Thoracic aorta endothelial cell (primary cell): ENCODE data around the gene AIF1. TPM values are rescaled to one million over a fixed set of nuclear protein-coding genes. Genes with fewer than 3 reads are reported as not detected.

Experiments used
- small RNA-seq: library from RNA; depleted of rRNA; stranded (forward); fragments of <200 nt; gene quantifications from one replicate; pipeline ENCODE3, GENCODE V24; 2012
- total RNA-seq: library from RNA; depleted of rRNA; stranded (reverse); fragments of >200 nt; gene quantifications from 2 replicates; pipeline ENCODE4 v1.2.3, GENCODE V29; 2012

AIF1 gene
- total RNA-seq = not detected in 2 replicates

DNA sequence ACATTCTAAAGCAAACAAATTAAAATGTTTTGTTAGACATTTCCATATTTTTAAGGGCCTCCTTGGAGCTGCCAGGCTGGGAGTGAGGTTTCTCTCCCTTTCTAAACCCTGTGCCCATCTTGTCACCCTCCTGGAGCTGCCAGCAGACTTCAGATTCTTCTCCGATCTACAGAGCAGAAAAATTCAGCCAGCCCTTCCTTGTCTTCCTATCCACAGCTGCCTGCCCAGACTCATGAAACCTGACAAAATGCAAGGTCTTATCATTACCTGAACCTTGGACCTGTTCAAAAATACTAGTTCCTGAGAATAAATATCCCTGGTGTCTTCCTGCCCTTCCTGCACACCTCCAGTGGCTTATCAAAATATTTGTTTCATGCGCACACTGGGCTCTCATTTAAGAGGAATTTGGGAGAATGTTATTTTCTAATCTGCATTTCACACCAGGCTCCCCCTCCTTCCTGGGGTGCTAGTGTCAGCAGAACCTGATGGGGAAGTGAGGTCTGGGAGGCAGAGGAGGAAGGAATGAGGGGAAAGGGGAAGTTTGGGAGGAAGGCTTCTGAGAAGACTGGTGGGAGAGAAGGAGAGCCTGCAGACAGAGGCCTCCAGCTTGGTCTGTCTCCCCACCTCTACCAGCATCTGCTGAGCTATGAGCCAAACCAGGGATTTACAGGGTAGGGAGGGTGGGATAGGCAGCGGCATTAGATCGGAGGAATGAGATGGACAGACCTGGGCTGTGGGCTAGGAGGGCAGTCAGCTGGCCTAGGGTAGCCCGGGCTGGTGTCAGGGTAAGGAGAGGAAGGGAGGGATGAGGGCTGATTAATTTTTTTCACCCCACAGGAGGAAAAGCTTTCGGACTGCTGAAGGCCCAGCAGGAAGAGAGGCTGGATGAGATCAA lies at the start of gene AIF1:
TSS of gene AIF1 (plus strand) at position 551 of the 895 bp plus-strand sequence. CDS start at position 647, 96 bp downstream.

GRCh38 chr6:31572041-31572911 lies 42.8 kb upstream of the AIF1 start, which contains the start of gene LTA:
LTA (plus strand) TSS chr6:31572289; CDS start chr6:31572743, 454 bp downstream.

DNA sequence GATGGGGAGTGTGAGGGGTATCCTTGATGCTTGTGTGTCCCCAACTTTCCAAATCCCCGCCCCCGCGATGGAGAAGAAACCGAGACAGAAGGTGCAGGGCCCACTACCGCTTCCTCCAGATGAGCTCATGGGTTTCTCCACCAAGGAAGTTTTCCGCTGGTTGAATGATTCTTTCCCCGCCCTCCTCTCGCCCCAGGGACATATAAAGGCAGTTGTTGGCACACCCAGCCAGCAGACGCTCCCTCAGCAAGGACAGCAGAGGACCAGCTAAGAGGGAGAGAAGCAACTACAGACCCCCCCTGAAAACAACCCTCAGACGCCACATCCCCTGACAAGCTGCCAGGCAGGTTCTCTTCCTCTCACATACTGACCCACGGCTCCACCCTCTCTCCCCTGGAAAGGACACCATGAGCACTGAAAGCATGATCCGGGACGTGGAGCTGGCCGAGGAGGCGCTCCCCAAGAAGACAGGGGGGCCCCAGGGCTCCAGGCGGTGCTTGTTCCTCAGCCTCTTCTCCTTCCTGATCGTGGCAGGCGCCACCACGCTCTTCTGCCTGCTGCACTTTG lies 39.6 kb upstream of the AIF1 start, which contains the start of gene TNF:
TSS of gene TNF (plus strand) at position 231 of the 567 bp plus-strand sequence. CDS start at position 408, 177 bp downstream.

DNA sequence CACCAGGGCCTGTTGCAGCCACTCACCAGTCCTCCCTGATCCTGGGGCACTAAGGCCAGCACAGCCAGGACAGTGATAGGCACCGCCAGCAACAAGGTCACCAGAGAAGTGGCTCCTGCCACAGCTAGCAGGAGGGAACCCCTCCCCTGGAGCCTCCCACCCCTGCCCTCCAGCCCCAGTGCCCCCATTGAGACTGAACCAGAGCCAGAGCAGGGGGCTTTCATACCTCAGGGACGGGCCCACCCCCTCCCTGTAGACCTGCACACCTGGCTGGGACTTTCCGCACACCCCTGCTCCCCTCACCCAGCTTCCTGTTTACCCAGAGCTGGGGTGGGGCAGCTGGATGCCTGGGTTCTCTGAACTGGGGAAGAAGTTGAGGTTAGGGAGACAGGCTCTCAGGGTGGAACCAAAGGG lies 32.8 kb upstream of the AIF1 start, which contains the start of gene LTB:
TSS of gene LTB (minus strand) at position 195 of the 414 bp plus-strand sequence. CDS start at position 188, 7 bp downstream.

DNA sequence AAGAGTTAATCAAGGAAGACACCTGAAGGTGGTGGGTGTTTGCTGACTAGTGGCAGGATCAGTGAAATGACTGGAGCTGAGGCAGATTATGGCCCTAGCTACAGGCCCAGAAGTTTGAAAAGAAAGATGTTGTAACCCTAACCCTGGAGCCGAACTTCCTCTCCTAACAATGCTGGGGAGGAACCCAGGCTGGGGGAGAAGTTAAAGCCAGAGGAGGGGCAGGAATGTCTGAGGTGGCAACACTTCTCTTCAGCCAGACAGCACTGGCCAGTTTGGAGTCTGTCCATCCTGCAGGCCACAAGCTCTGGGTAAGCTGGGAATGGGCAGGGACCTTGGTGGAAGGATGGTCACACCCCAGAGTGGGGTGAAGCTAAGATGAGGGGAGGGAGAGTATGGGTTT lies 29.0 kb upstream of the AIF1 start, which contains the start of gene LST1:
TSS of gene LST1 (plus strand) at position 270 of the 400 bp plus-strand sequence. CDS start 1,023 bp downstream, outside the sequence.

DNA sequence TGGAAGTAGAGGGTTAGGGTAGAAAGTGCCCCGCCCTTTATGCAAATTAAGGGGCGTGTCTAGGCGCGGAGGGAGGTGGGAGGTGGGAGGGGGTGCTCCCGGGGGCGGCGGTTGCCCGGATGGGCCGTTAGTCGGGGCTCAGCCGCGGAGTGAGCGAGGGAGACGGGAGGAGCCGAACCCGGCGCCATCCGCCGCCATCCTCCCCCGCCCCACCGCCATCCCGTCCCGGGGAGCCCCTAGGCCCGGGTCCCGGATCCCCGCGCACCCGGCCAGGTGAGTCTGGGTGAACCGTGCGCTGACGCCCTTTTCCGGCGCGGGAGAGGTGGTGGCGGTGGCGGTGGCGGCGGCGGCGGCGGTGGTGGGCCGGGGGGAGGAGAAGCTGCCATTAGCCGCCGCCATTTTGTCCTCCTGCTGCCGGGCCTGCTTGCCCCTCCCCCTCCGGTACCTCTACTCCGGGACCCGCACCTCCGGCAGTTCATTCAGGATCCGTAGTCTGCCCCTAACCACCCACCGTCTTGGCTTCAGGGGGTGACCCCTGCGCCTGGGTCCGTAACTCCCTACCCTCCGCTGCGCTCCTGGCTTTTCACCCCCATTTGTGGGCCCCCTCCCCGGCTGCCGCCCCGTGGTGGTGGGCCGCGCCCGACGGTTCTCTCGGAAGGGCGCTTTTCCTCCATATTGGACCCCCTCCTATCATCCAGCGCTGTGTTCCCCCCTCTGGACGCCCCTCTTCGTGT lies 5.7 kb downstream of the AIF1 start, which contains the start of gene PRRC2A:
TSS of gene PRRC2A (plus strand) at position 130 of the 734 bp plus-strand sequence. CDS start 2,075 bp downstream, outside the sequence.

GRCh38 chr6:31655349-31656237 lies 40.6 kb downstream of the AIF1 start, which contains the start of gene APOM:
APOM (plus strand) TSS chr6:31655894; CDS start chr6:31655967, 73 bp downstream.

DNA sequence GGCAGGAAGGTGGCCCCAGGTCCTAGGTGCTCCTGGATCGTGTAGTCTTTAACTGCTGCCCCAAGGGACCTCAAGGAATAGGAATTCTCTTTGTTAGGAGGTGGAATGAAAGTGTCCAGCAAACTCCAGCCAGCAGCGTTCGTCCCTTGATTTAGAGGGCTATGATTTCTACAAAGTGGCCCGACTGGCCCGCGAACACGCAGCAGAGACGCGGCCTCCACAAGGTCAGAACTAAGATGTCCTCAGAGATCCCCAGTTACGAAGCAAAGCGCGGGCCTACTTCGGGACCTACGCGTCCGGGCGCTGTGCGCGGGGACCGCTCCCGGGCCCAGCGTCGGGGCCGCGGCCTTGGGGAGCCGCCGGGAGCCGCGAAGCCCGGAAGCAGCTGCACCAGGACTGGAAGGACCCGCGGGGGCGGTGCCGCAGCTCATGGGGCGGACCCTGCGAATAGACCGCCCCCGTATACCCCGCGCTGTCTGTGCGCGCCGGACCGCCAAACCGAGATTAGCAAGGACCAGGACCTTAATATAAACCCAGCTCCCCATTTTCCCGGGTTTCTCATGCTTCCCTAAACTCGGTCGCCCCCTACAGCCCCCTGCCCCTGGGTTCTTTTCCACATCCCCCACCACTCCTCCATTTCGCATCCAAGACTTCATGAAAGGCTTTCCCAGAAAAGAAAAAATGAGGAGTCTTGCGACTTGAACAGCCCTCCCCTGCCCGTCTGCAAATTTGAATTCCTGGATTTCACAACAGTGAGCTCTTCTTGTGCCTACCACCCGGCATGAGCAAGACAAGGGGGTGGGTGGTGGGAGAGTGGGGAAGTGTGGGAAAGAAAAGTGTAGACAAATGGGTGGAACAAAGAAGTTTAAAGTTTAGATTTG lies 45.6 kb downstream of the AIF1 start, which contains the start of gene C6orf47:
TSS of gene C6orf47 (minus strand) at position 398 of the 881 bp plus-strand sequence. CDS start 831 bp downstream, outside the sequence.

GRCh38 chr6:31664790-31665500 lies 49.9 kb downstream of the AIF1 start, which contains the start of gene GPANK1:
GPANK1 (minus strand) TSS chr6:31664997; CDS start chr6:31664478, 519 bp downstream.

DNA sequence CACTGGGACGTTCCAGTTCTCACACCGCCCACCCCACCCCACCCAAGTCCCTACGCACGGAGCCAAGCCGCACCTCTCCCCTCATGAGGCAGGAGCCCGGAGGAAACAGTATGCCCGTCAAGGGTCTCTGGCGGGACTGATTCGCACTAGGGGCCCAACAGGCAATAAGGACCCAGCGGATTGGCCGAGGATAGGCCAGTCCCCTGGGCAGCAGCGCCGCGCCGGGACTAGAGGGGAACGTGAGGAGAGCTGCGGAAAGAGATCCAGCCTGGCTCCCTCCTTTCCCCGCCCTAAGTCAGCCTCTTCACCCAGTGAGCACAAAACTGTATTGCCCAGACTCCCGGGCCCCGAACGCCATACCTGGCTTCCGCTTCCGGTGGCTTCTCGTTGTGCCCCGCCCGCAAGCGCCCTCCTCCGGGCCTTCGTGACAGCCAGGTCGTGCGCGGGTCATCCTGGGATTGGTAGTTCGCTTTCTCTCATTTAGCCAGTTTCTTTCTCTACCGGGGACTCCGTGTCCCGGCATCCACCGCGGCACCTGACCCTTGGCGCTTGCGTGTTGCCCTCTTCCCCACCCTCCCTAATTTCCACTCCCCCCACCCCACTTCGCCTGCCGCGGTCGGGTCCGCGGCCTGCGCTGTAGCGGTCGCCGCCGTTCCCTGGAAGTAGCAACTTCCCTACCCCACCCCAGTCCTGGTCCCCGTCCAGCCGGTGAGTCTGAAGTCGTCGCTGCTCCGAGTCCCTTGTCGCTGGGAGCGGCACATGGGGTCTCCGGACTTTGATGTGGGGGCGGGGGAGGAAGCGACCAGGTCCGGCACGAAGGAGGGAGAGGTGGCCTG lies 50.7 kb downstream of the AIF1 start, which contains the start of gene CSNK2B:
TSS of gene CSNK2B (plus strand) at position 580 of the 836 bp plus-strand sequence. CDS start 752 bp downstream, outside the sequence.

Small RNA genes within 50 kb of the gene (small RNA-seq; reads per million reads assigned to genes)
- gene MIR6832 (0.21 reads per million), gene RF00019 (not detected), gene SNORA38 (186 reads per million, percentile 99 among the genes with 10 or more reads in this experiment), gene UQCRHP1 (not detected)

Other genes with a start within 250 kb of the AIF1 start
- gene MICA, start 211.6 kb upstream of the AIF1 start, total RNA-seq = 31.8 and 44.9 TPM in 2 replicates
- gene MICB, start 117.1 kb upstream of the AIF1 start, total RNA-seq = 22.5 and 33.1 TPM in 2 replicates
- gene MCCD1, start 86.3 kb upstream of the AIF1 start, total RNA-seq = not detected in 2 replicates
- gene DDX39B, start 73.2 kb upstream of the AIF1 start, total RNA-seq = 455 and 468 TPM in 2 replicates
- 0.50 and 0.53 TPM in 2 replicates for gene ATP6V1G2, start 68.6 kb upstream of the AIF1 start, total RNA-seq
- 17.1 and 19.1 TPM in 2 replicates for gene NFKBIL1, start 67.6 kb upstream of the AIF1 start, total RNA-seq
- gene LTA, start 42.9 kb upstream of the AIF1 start, total RNA-seq = not detected in 2 replicates
- not detected in 2 replicates for gene TNF, start 39.7 kb upstream of the AIF1 start, total RNA-seq
- gene LTB, start 32.8 kb upstream of the AIF1 start, total RNA-seq = 0.80 and 1.2 TPM in 2 replicates
- gene LST1, start 29.0 kb upstream of the AIF1 start, total RNA-seq = 0.29 and 0.40 TPM in 2 replicates
- gene NCR3, start 22.2 kb upstream of the AIF1 start, total RNA-seq = not detected in 2 replicates
- gene PRRC2A, start 5.5 kb downstream of the AIF1 start, total RNA-seq = 84.0 and 112 TPM in 2 replicates
- gene BAG6, start 37.4 kb downstream of the AIF1 start, total RNA-seq = 149 and 209 TPM in 2 replicates
- gene APOM, start 40.7 kb downstream of the AIF1 start, total RNA-seq = 0.29 TPM in 1 of 2 replicates, not detected in the other
- gene C6orf47, start 45.5 kb downstream of the AIF1 start, total RNA-seq = 11.8 and 12.0 TPM in 2 replicates
- gene GPANK1, start 49.8 kb downstream of the AIF1 start, total RNA-seq = 11.8 and 15.4 TPM in 2 replicates
- 178 and 196 TPM in 2 replicates for gene CSNK2B, start 50.8 kb downstream of the AIF1 start, total RNA-seq
- 5.7 and 7.2 TPM in 2 replicates for gene LY6G5B, start 54.7 kb downstream of the AIF1 start, total RNA-seq
- gene LY6G5C, start 65.8 kb downstream of the AIF1 start, total RNA-seq = 1.3 and 1.6 TPM in 2 replicates
- 26.7 and 30.5 TPM in 2 replicates for gene ABHD16A, start 88.1 kb downstream of the AIF1 start, total RNA-seq
- not detected in 2 replicates for gene LY6G6F, start 91.6 kb downstream of the AIF1 start, total RNA-seq
- not detected in 2 replicates for gene LY6G6D, start 100.1 kb downstream of the AIF1 start, total RNA-seq
- gene LY6G6C, start 106.5 kb downstream of the AIF1 start, total RNA-seq = not detected in 2 replicates
- not detected in 2 replicates for gene MPIG6B, start 108.1 kb downstream of the AIF1 start, total RNA-seq
- 35.2 and 44.4 TPM in 2 replicates for gene DDAH2, start 114.1 kb downstream of the AIF1 start, total RNA-seq
- gene CLIC1, start 121.3 kb downstream of the AIF1 start, total RNA-seq = 650 and 798 TPM in 2 replicates
- gene MSH5, start 124.8 kb downstream of the AIF1 start, total RNA-seq = 18.6 and 30.9 TPM in 2 replicates
- 0.66 and 1.6 TPM in 2 replicates for gene SAPCD1, start 147.4 kb downstream of the AIF1 start, total RNA-seq
- 0.27 and 0.29 TPM in 2 replicates for gene VWA7, start 162.1 kb downstream of the AIF1 start, total RNA-seq
- gene VARS1, start 180.5 kb downstream of the AIF1 start, total RNA-seq = 80.2 and 96.9 TPM in 2 replicates
- 51.3 and 55.1 TPM in 2 replicates for gene LSM2, start 191.7 kb downstream of the AIF1 start, total RNA-seq
- 0.40 and 0.57 TPM in 2 replicates for gene HSPA1L, start 200.0 kb downstream of the AIF1 start, total RNA-seq
- 35.1 and 75.0 TPM in 2 replicates for gene HSPA1A, start 200.3 kb downstream of the AIF1 start, total RNA-seq
- gene HSPA1B, start 212.5 kb downstream of the AIF1 start, total RNA-seq = 26.1 and 97.3 TPM in 2 replicates
- 43.5 and 45.3 TPM in 2 replicates for gene NEU1, start 247.6 kb downstream of the AIF1 start, total RNA-seq